Loucy (cell line): Measurements from ENCODE around the gene MRPS34.

Experiments
- H2AFZ ChIP-seq: fragments of 200-600 bp; sonication (generic); 2 replicates; pipeline ENCODE4 v1.6.0; 2016; ENCODE audit warnings: antibody characterized with exemption, mild to moderate bottlenecking, low read length, moderate library complexity
- H3F3A ChIP-seq: fragments of 200-600 bp; 2 replicates; pipeline ENCODE4 v1.6.0; 2016; ENCODE audit warnings: antibody characterized with exemption, low read depth, mild to moderate bottlenecking
- H3K27me3 ChIP-seq: fragments of 200-600 bp; sonication (generic); 2 replicates; pipeline ENCODE4 v1.6.1; 2014; ENCODE audit warnings: low read length, mild to moderate bottlenecking; ENCODE audit not compliant: insufficient read depth, poor library complexity, severe bottlenecking
- H3K36me3 ChIP-seq: fragments of 200-600 bp; sonication (generic); 2 replicates; pipeline ENCODE4 v1.6.1; 2016; ENCODE audit warnings: low read length; ENCODE audit not compliant: insufficient read depth
- H3K4me1 ChIP-seq: fragments of 200-600 bp; sonication (generic); 2 replicates; pipeline ENCODE4 v1.5.1; 2014; ENCODE audit warnings: low read length, mild to moderate bottlenecking; ENCODE audit not compliant: insufficient read depth, poor library complexity, severe bottlenecking
- H3K4me2 ChIP-seq: fragments of 200-600 bp; sonication (generic); 2 replicates; pipeline ENCODE4 v1.6.0; 2014; ENCODE audit warnings: antibody characterized with exemption, low read length, low read depth, mild to moderate bottlenecking; ENCODE audit not compliant: poor library complexity, severe bottlenecking
- H3K4me3 ChIP-seq: fragments of 200-600 bp; sonication (generic); 2 replicates; pipeline ENCODE4 v1.5.1; 2014; ENCODE audit warnings: low read length, mild to moderate bottlenecking, mixed read lengths; ENCODE audit not compliant: poor library complexity, severe bottlenecking
- H3K79me2 ChIP-seq: fragments of 200-600 bp; sonication (generic); 2 replicates; pipeline ENCODE4 v1.6.1; 2014; ENCODE audit warnings: low read length; ENCODE audit not compliant: insufficient read depth
- H3K9ac ChIP-seq: fragments of 200-600 bp; sonication (generic); 2 replicates; pipeline ENCODE4 v1.6.0; 2014; ENCODE audit warnings: mild to moderate bottlenecking, low read depth, low read length, moderate library complexity; ENCODE audit not compliant: poor library complexity, severe bottlenecking
- H3K9me2 ChIP-seq: fragments of 200-600 bp; sonication (generic); replicated peaks from 2 replicates; pipeline ENCODE4 v1.6.1; 2016; ENCODE audit warnings: low read depth, low read length, mixed read lengths
- H3K9me3 ChIP-seq: fragments of 200-600 bp; sonication (generic); 2 replicates; pipeline ENCODE4 v1.6.1; 2014; ENCODE audit warnings: mild to moderate bottlenecking, antibody characterized with exemption, low read length, low read depth; ENCODE audit not compliant: insufficient read depth
- H4K20me1 ChIP-seq: fragments of 200-600 bp; sonication (generic); 2 replicates; pipeline ENCODE4 v1.6.0; 2014; ENCODE audit warnings: antibody characterized with exemption, low read length, mild to moderate bottlenecking; ENCODE audit not compliant: insufficient read depth, poor library complexity, severe bottlenecking
- CTCF ChIP-seq: fragments of 200-600 bp; sonication (generic); conservative IDR thresholded peaks from 2 replicates; pipeline ENCODE4 v1.5.1; 2014; ENCODE audit warnings: mild to moderate bottlenecking, antibody characterized with exemption, low read length
- EZH2phosphoT487 ChIP-seq: fragments of 200-600 bp; IDR thresholded peaks from 2 replicates; pipeline ENCODE4 v1.6.1; 2018; ENCODE audit warnings: antibody characterized with exemption, mild to moderate bottlenecking, moderate library complexity, borderline replicate concordance

The MRPS34 gene

GRCh38 chr16:1761751-1762150, 11.2 kb downstream of the MRPS34 start:
- H3K27me3 ChIP-seq, result no peaks in the 10 kb centered on the region
- H2AFZ ChIP-seq, result no peak overlapping the region
- no peak overlapping the region for H3K4me2 ChIP-seq
- H3K4me3 ChIP-seq, result no peak overlapping the region
- H3K4me1 ChIP-seq, result no peaks in the 10 kb centered on the region
- no peak overlapping the region for H3K9ac ChIP-seq
- no peaks in the 10 kb centered on the region for H3K9me3 ChIP-seq
- H3K79me2 ChIP-seq, result no peaks in the 10 kb centered on the region
- H3K36me3 ChIP-seq, result no peaks in the 10 kb centered on the region
- no peaks in the 10 kb centered on the region for H4K20me1 ChIP-seq
- no peaks in the 10 kb centered on the region for H3F3A ChIP-seq
- no peak for TF ChIP-seq CTCF
- H3K9me2 ChIP-seq, result no peaks in the 10 kb centered on the region

DNA sequence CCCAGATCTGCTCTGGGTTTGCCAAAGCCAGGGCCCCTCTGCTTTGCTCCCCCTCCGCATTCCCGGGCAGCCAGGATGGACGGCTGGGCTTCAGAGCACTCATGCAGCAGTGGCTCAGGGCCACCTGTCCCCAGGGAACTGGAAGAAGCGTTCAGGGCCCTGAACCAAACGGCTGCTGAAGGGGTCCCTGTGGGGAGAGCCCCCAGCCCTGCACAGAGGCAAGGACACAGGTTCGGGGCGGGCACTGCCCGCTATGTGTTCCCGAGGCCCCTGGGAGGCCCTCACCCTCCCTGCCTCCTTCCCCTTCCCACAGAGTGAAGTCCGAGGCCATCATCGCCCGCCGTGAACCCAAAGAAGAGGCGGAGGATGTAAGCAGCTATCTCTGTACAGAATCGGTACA, 12.0 kb downstream of the MRPS34 start:
- no peaks in the 10 kb centered on the region for H3K4me1 ChIP-seq
- no peak overlapping the region for H3K4me3 ChIP-seq
- TF ChIP-seq EZH2phosphoT487, result no peak
- no peak for TF ChIP-seq CTCF
- H2AFZ ChIP-seq, result no peak overlapping the region
- H3K79me2 ChIP-seq, result no peaks in the 10 kb centered on the region
- no peaks in the 10 kb centered on the region for H3K27me3 ChIP-seq
- H3K9me2 ChIP-seq, result no peaks in the 10 kb centered on the region
- H4K20me1 ChIP-seq, result no peaks in the 10 kb centered on the region
- H3K36me3 ChIP-seq, result no peaks in the 10 kb centered on the region
- H3K4me2 ChIP-seq, result no peak overlapping the region
- no peaks in the 10 kb centered on the region for H3K9me3 ChIP-seq
- no peak overlapping the region for H3K9ac ChIP-seq
- H3F3A ChIP-seq, result no peaks in the 10 kb centered on the region

- TF ChIP-seq CTCF, result no peak
- no peak overlapping the region for H3K4me3 ChIP-seq
- no peaks in the 10 kb centered on the region for H4K20me1 ChIP-seq
- H3F3A ChIP-seq, result no peaks in the 10 kb centered on the region
- no peak overlapping the region for H3K4me2 ChIP-seq
- H3K9me2 ChIP-seq, result no peaks in the 10 kb centered on the region
- H3K9ac ChIP-seq, result no peak overlapping the region
- no peaks in the 10 kb centered on the region for H3K27me3 ChIP-seq
- H3K36me3 ChIP-seq, result no peaks in the 10 kb centered on the region
- H3K79me2 ChIP-seq, result no peaks in the 10 kb centered on the region
- no peaks in the 10 kb centered on the region for H3K4me1 ChIP-seq
- H2AFZ ChIP-seq, result no peak overlapping the region
- no peaks in the 10 kb centered on the region for H3K9me3 ChIP-seq
Observed at GRCh38 chr16:1759511-1759910, 13.4 kb downstream of the MRPS34 start.
